HepG2 (cell line): ENCODE data around the gene CAMTA1. TPM values are rescaled to one million over a fixed set of nuclear protein-coding genes. Genes with fewer than 3 reads are reported as not detected.

Experiments
- ATAC-seq: fragments of 200-7000 bp; cut with Tn5 transposase; 3 replicates; pipeline ENCODE4 v1.9.1; 2020; ENCODE audit warnings: mild to moderate bottlenecking, moderate library complexity
- BruUV-seq: library from RNA; stranded (reverse); fragments of 400-500 nt; replicated peaks from 2 replicates; lab custom pipeline; 2021; lab: Mats Ljungman, UMichigan
- CTCF ChIA-PET: fragments of 300-600 bp; formaldehyde crosslinking; extraction: SDS; loops from one replicate; lab custom pipeline; 2021; ENCODE audit warnings: low total read pairs, inconsistent platforms, low intra/inter-chr PET ratio; lab: Yijun Ruan, JAX
- POLR2A ChIA-PET: fragments of 350-600 bp; sonication (Branson Sonifier 250); formaldehyde crosslinking; loops from one replicate; lab custom pipeline; 2020; ENCODE audit warnings: antibody characterized with exemption, inconsistent platforms; lab: Yijun Ruan, JAX
- DNase-seq: peaks from one replicate; pipeline ENCODE4 v3.0.0-alpha.2; 2015; ENCODE audit warnings: low spot score
- FAIRE-seq: peaks from 3 replicates; lab custom pipeline; 2011; peaks lifted over from hg19 to GRCh38; lab: Jason Lieb, UNC
- H2AFZ ChIP-seq: one replicate; pipeline ENCODE4 v1.6.1; 2011; ENCODE audit warnings: low read length, inconsistent platforms
- H3K27ac ChIP-seq: fragments of 300-600 bp; 3 replicates; pipeline ENCODE4 v1.8.0; 2011; ENCODE audit warnings: mixed run types, mild to moderate bottlenecking, mixed read lengths, low read length, inconsistent platforms; ENCODE audit not compliant: insufficient read depth; ENCODE audit errors: extremely low read length
- H3K27me3 ChIP-seq, 2 experiments: fragments of 200-600 bp in 1 of 2; 2 replicates in 1 of 2; 3 replicates in 1 of 2; pipeline versions ENCODE4 v1.6.0 to v1.8.0; 2011; ENCODE audit warnings: low read length in 2 of 2, mild to moderate bottlenecking in 2 of 2, moderate library complexity in 2 of 2, inconsistent platforms in 1 of 2; ENCODE audit not compliant: insufficient read depth in 2 of 2, control insufficient read depth in 1 of 2
- H3K36me3 ChIP-seq, 2 experiments: fragments of 200-600 bp in 1 of 2; replicated peaks in 1 of 2; 2 replicates in 1 of 2; 3 replicates in 1 of 2; pipeline versions ENCODE4 v1.5.1 to v1.8.0; 2011; ENCODE audit warnings: low read length in 2 of 2, inconsistent platforms in 1 of 2; ENCODE audit not compliant: insufficient read depth in 2 of 2, control insufficient read depth in 1 of 2
- H3K4me1 ChIP-seq: 2 replicates; pipeline ENCODE4 v1.5.1; 2012; ENCODE audit warnings: low read length, inconsistent platforms; ENCODE audit not compliant: insufficient read depth
- H3K4me2 ChIP-seq: 2 replicates; pipeline ENCODE4 v1.6.0; 2011; ENCODE audit warnings: low read depth, low read length, inconsistent platforms
- H3K4me3 ChIP-seq, 3 experiments: fragments of 200-600 bp in 1 of 3; sonication (generic), shearing (Covaris generic) in 1 of 3; replicated peaks in 1 of 3; 2 replicates each; pipeline ENCODE4 v1.5.1; 2011 to 2016; ENCODE audit warnings: low read length in 3 of 3, inconsistent platforms in 2 of 3, low read depth in 2 of 3, mild to moderate bottlenecking in 2 of 3, control low read depth in 1 of 3, mixed read lengths in 1 of 3; ENCODE audit not compliant: insufficient read depth in 1 of 3
- H3K79me2 ChIP-seq: one replicate; pipeline ENCODE4 v1.6.1; 2011; ENCODE audit warnings: low read length, inconsistent platforms; ENCODE audit not compliant: insufficient read depth
- H3K9ac ChIP-seq: 2 replicates; pipeline ENCODE4 v1.6.0; 2011; ENCODE audit warnings: mild to moderate bottlenecking, low read depth, low read length, inconsistent platforms; ENCODE audit not compliant: insufficient read depth
- H3K9me3 ChIP-seq: 2 replicates; pipeline ENCODE4 v1.5.1; 2012; ENCODE audit warnings: mild to moderate bottlenecking, low read length
- H4K20me1 ChIP-seq: 2 replicates; pipeline ENCODE4 v1.6.0; 2011; ENCODE audit warnings: inconsistent platforms, mild to moderate bottlenecking, low read length, moderate library complexity; ENCODE audit not compliant: insufficient read depth
- CSRNP1 ChIP-seq: sonication (generic); formaldehyde crosslinking; IDR thresholded peaks from 2 replicates; pipeline ENCODE4 v1.8.1; 2023; ENCODE audit warnings: mild to moderate bottlenecking, missing genetic modification reagents
- MED1 ChIP-seq: sonication (generic); formaldehyde crosslinking; IDR thresholded peaks from 2 replicates; pipeline ENCODE4 v1.4.0; 2020; ENCODE audit warnings: missing genetic modification reagents
- NFE2 ChIP-seq: sonication (generic); formaldehyde crosslinking; IDR thresholded peaks from 2 replicates; pipeline ENCODE4 v1.4.0; 2020; ENCODE audit warnings: missing genetic modification reagents
- TP53 ChIP-seq: sonication (generic); formaldehyde crosslinking; conservative IDR thresholded peaks from 2 replicates; pipeline ENCODE4 v1.4.0; 2020; ENCODE audit warnings: missing genetic modification reagents
- ZBED4 ChIP-seq: sonication (generic); formaldehyde crosslinking; IDR thresholded peaks from 2 replicates; pipeline ENCODE4 v1.4.0; 2020; ENCODE audit warnings: missing genetic modification reagents, borderline replicate concordance
- ZNF10 ChIP-seq: sonication (generic); formaldehyde crosslinking; IDR thresholded peaks from 2 replicates; pipeline ENCODE4 v1.4.0; 2020; ENCODE audit warnings: mild to moderate bottlenecking, low read depth, missing genetic modification reagents, borderline replicate concordance
- ZNF33A ChIP-seq: sonication (generic); formaldehyde crosslinking; IDR thresholded peaks from 2 replicates; pipeline ENCODE4 v1.5.1; 2020; ENCODE audit warnings: missing genetic modification reagents, mild to moderate bottlenecking, moderate library complexity, borderline replicate concordance
- ZNF672 ChIP-seq: sonication (generic); formaldehyde crosslinking; IDR thresholded peaks from 2 replicates; pipeline ENCODE4 v1.8.1; 2022; ENCODE audit warnings: missing genetic modification reagents
- ZSCAN29 ChIP-seq: sonication (generic); formaldehyde crosslinking; conservative IDR thresholded peaks from 2 replicates; pipeline ENCODE4 v1.4.0; 2020; ENCODE audit warnings: mild to moderate bottlenecking, missing genetic modification reagents
- WGBS: methylation state at CpG from one replicate; pipeline ENCODE4 v1.1.6; 2017; ENCODE audit warnings: low lambda C conversion rate; 5-methylcytosine and 5-hydroxymethylcytosine counted together
- in situ Hi-C: cut with HindIII; loops from 2 replicates; pipeline ENCODE4 v1.10.0; 2017; ENCODE audit warnings: low pct_unique_long_range_greater_than_20kb; ENCODE audit not compliant: extremely low pct_ligation_motif_present
- intact Hi-C: fragments of 100-400 bp; cut with micrococcal nuclease; formaldehyde crosslinking; loops from one replicate; pipeline ENCODE4 v1.10.0; 2022; ENCODE audit not compliant: unreplicated experiment
- polyA plus RNA-seq, 8 experiments: library from polyadenylated mRNA; depleted of rRNA in 3 of 8; stranded (reverse) in 7 of 8; unstranded in 1 of 8; fragments of >200 nt; fragmentation: Illumina TruSeq in 4 of 8; extraction: Trizol in 4 of 8; gene quantifications; 2 replicates each; pipeline versions ENCODE4 v1.2.1 to v1.2.3, GENCODE V29; 2011 to 2016; ENCODE audit warnings: low read depth in 4 of 8, missing spikeins in 1 of 8, mixed read lengths in 1 of 8; ENCODE audit not compliant: insufficient read depth in 1 of 8
- total RNA-seq, 5 experiments: library from RNA; depleted of rRNA; stranded (reverse); fragments of >200 nt; fragmentation: Illumina TruSeq; extraction: Trizol; gene quantifications; 2 replicates each; pipeline ENCODE4 v1.2.3, GENCODE V29; 2016; ENCODE audit warnings: low read depth in 1 of 5

The CAMTA1 gene
- total and polyA plus RNA-seq, 2 of the 13 experiments (the other 11 are each of a cell fraction or from before 2014, with no cell fraction given): 25.0 to 36.4 TPM

- no peaks in the 10 kb centered on the region for H4K20me1 ChIP-seq
- H3K27ac ChIP-seq: no peak overlapping the region
- H3K79me2 ChIP-seq: no peaks in the 10 kb centered on the region
- peaks cover 17% of the 10 kb centered on the region for H3K4me1 ChIP-seq
- H3K9me3 ChIP-seq: no peaks in the 10 kb centered on the region
- intact Hi-C loops: no loop called here
- no peak overlapping the region for H3K4me2 ChIP-seq
- no peak for DNase-seq
- WGBS: 92% methylated on average over 3 of the region's 3 CpGs
- no peak overlapping the region for H2AFZ ChIP-seq
- ATAC-seq: no peak
- peaks cover 0 to 1% of the 10 kb centered on the region in 2 experiments; a peak in 1 of 5 replicates for H3K36me3 ChIP-seq
- ChIA-PET CTCF (no interaction called here), POLR2A (no interaction called here)
- no peak overlapping the region for H3K9ac ChIP-seq
- no peak for FAIRE-seq
- BruUV-seq: no TSS peak
- no peak overlapping the region for H3K4me3 ChIP-seq
- in situ Hi-C loops: loop anchor here (5.0 to 10.0 kb wide), 2 partner anchors 91 to 163 kb away; no protein-coding TSS in a partner anchor
- no peak for TF ChIP-seq ZNF672
- no peak for TF ChIP-seq TP53
- TF ChIP-seq ZNF10: no peak
- TF ChIP-seq MED1: no peak
- no peak for TF ChIP-seq NFE2 (CRISPR knock-in tag)
- TF ChIP-seq ZNF33A (CRISPR knock-in tag): no peak
- no peak for TF ChIP-seq CSRNP1
- no peak for TF ChIP-seq ZBED4
- TF ChIP-seq ZSCAN29 (CRISPR knock-in tag): no peak
- TF ChIP-seq, all 625 proteins: peak for 0
- no peaks in the 10 kb centered on the region for H3K27me3 ChIP-seq
Measured at GRCh38 chr1:6888268-6888667, 103.0 kb downstream of the CAMTA1 start.
